Activated CD4-positive, alpha-beta T cell treated with anti-CD3 and anti-CD28 coated beads, Interleukin-2, amount 50 U/mL, for 16 hours (primary cell): ENCODE results near the gene GSG1L.

Experiments
- DNase-seq: peaks from one replicate; pipeline ENCODE4 v3.0.0-alpha.2; 2020

The GSG1L gene

DNA sequence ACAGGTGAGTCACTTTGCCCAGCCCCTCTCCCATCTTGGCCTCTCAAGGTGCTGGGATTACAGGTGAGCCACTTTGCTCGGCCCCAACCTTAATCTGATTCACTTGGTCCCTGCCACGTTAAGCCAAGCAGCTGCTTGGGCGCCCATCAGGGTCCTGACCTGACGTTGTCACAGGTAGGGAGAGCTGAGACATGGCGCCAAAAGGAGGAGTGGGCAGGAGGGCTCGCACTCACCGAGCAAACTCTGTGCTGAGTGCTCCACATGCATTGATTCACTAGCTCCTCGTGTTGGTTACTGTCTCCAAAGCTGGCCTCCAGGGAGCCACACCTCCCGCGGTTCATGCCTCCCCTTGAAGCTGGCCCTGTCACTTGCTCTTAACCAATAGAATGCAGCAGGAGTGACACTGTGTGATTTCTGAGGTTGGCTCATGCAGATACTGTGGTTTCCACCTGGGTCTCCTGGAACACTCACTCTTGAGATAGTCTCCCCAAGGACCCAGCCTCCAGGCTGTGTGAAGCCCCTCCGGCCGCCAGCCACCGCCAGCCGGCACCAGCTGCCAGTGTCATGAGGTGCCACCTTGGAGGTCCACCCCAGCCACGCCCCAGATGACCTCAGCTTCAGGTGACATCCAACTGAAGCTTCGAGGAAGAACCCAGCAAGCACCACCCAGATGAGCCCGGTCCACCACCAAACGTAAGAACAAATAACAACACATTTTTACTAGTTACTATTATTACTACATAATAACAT lies 223.0 kb downstream of the GSG1L start:
- no peak for DNase-seq

DNA sequence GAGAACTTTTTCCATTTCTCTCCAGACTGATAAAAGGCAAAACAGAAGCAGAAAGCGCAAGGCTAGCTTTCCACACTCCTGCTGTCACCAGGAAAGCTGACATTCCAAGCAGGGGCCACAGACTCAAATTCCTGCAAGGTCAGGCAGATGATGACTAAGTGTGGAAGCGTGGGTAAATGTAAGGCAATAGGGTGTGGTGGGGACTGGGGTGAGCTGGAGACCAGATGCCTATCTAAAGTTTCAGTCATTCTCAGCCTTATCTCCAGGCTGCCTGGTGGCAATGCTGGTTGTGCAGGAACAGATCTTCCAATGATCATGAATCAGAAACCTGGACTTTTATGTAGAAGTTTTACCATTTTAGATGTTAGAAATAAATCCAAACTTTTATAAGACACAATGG lies 224.1 kb downstream of the GSG1L start:
- no peak for DNase-seq

DNA sequence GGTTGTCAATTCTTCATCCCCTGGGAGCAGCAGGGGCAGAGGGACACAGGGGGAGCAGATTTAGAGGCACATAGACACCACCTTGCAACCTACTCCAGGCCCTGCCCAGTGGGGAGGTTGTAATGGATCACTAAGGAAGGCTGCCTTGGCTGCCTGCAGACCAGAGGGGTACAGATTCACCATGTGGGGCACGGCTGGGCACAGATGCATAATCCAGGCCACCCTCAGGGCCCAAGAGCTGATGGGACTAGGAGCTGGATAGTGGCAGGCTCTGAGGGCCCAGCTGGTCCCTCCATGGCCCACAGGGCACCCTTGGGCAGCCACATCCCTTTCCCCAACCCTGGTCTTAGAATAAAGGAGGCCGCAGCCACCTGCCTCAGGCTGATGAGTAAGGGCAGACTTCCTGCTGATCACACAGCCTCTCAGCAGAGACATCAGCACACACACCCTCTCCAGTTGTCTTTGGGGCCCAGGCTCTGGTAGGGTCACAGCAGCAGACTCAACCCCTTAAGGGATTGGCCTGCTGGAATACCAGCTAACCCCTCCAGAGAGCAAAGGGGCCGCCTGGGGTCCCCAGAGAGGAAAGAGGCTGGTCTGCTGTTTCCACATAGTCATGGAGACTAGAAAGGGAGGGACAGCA lies 224.9 kb downstream of the GSG1L start:
- DNase-seq = no peak

DNA sequence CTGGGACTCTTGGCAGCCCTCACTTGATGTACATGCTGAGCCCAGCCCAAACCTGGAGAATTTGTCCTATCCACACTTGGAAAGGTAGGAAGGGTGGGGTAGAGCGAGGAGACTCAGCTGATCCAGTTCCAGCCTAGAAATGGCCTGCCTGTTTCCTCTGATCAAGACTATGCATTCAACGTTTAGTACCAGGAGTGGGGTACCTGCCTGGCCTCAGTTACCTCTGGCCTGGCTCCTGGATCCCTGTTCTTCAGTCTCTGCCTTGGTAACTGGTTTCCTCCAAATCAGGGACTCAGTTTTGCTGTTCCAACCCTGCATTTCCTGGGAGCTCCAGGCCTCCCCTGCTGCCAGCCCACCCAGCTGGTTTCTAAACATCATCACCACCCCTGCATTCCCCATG lies 233.5 kb downstream of the GSG1L start:
- no peak for DNase-seq

DNA sequence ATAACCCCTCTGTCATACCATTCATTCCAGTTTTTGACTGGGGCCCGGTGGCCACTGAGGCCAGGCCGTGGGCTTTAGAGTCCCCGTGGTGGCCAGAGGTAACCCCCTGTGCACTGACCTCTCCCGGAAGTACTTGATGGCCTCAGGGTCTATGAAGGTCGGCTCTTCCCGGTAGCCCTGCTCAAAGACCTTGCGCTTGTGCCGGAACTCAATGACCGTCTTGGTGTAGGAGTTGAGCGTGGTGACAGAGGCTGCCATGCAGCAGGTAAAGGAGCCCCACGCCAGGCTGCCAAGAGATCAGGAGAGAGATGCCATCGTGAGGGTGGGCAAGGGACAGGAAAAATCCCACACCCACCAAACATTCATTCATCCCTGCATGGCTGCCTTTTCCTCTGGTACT lies 234.8 kb downstream of the GSG1L start:
- DNase-seq = no peak

DNA sequence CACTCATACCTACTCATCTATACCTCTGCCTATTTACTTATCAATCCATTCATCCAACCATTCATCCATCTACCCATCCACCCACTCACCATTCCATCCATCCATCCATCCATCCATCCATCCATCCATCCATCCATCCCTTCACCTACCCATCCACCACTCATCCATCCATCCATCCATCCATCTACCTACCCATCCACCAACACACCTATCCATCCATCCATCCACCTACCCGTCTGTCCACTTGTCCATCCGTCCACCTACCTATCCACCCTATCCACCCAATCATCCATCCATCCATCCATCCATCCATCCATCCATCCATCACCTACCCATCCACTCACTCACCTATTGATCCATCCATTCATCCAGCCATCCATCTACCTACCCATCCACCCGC lies 235.7 kb downstream of the GSG1L start:
- DNase-seq = no peak

DNA sequence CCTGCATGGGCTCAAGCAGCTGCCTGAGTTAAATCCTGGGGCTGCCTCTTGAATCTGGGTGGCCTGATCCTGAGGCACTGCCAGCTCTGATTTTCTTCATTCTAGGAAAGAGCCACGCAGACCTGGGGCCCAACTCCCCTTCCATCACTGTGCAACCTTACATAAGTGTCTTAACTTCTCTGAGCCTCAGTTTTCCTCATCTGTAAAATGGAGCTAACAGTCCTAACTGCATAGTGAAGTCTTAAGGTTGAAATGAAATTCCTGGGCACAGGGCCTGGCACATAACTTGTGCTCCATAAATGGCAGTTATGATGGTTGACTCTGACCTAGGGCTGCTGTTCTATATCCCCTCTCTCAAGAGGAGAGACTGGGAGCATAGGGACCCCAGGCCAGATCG lies 236.6 kb downstream of the GSG1L start:
- no peak for DNase-seq

DNA sequence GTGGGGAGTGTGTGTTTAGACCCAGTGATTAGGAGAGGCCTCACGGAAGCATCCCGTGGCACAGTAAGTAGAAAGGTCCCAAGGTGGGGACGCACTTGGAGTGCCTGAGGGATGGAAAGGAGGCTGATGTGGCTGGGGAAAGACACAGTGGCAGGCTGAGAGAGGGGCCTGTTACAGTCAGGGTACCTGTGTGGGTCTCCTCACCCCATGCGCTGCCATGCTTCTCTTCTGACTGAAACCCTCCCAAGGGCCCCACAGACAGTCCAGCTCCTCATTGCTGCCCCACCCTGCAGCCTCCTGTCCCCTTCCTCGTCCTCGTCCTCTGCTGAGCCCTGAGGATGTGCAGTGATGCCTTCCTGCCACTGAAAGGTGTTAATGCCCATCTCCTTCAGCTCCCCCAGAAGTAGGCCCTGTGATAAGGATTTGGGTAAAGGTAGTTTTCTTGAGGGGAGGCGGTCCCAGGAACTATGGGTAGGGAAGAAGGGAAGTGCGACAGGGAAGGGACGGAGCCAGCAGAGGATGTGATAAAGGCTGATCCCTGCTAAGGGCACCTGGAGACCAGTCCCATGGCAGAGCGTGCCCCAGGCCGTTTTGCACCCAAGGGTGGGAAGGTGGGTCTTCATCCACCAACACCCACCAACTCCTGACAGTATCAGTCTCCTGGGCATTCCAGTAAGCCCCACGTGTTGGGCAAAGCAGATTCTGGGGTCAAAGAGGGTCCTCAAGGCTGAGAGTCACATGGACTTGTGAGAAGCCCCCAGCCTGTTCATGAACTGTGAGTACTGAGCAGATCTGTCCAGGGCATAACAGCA lies 237.2 kb downstream of the GSG1L start:
- DNase-seq = no peak

DNA sequence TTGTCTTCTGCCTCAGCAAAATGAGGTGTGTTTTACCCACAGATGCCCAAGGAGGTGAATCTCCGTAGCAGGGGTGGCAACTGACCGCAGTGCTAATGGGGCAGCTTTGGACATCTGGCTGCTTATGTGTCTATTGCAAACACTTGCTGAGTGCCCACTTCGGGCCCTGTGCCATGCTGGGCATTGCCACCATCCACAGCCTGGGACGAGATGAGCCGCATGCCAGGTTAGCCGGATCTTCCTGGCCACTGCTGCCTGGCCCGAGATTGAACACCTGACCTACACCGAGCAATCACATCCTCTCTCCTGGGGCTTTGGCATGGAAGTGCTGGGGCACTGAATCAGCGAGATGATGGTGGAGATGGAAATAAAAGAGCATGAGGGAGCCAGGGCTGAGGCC lies 238.7 kb downstream of the GSG1L start:
- DNase-seq = no peak

DNA sequence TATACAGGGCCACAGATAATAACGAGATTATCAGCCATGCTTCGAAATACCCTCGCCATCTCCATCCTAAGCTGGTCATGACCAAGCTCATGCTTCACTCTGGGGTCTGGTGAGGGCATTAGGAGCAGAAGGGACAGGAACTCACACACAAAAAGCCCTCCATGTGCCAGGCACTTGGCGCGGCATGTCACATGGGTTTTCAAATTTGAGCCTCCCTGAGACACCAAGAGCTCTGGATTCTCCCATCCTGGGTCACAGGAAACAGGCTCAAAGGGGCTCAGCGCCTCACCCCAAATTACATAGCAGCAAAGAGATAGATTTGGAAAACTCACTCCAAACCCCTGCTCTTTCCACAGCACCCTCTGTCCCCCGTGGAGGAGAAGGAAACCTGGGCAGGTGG lies 239.5 kb downstream of the GSG1L start:
- DNase-seq = no peak

DNA sequence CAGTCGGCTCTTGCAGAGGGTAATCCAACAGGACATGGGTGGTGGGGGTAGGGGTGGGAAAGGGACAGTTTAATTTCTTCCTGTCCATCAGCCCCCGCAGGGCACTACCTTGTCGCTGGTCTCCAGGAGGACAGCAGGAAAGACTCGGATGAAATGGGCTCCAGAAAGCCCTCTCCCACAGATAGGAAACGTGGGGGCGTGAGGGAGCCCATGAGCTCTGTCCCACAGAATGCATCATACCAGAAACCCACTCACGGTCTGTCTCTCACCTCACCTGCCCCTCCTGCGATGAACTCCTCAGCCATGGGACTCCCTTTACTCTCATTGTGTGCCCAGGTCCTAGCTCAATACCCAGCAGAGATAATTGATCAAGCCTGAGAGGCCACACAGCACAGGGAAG lies 240.1 kb downstream of the GSG1L start:
- DNase-seq = no peak

DNA sequence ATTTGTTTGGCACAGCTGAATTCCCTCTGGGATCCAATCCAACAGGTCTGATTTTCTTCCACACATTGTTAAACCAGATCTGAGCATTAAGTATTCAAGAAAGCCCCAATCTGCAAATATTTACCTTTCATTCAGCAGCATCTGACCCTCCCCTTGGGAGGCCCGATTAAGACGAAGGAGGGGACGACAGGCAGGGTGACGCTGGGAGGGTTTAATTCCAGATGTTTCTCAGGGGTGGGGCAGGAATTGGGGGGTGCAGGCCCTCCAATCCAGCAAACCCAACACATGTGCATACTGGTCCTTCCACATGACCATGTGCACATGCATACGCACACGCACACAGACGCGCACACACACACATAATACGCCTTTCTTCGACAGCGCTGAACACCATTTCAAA lies 240.5 kb downstream of the GSG1L start:
- no peak for DNase-seq

DNA sequence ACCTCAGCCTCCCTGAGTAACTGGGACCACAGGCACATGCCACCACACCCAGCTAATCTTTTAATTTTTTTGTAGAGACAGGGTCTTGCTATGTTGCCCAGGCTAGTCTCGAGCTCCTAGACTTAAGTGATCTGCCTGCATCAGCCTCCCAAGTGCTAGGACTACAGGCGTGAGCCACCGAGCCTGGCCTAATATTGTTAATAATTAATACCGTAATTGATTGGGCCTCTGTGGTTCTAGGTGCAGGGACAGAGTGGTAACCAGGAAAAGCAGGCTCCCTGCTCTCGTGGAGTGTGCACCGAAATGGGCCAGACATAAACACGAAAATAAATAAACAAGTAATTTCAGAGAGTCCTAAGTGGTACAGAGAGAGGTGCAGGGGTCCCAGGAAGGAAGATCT lies 241.0 kb downstream of the GSG1L start:
- DNase-seq = no peak

DNA sequence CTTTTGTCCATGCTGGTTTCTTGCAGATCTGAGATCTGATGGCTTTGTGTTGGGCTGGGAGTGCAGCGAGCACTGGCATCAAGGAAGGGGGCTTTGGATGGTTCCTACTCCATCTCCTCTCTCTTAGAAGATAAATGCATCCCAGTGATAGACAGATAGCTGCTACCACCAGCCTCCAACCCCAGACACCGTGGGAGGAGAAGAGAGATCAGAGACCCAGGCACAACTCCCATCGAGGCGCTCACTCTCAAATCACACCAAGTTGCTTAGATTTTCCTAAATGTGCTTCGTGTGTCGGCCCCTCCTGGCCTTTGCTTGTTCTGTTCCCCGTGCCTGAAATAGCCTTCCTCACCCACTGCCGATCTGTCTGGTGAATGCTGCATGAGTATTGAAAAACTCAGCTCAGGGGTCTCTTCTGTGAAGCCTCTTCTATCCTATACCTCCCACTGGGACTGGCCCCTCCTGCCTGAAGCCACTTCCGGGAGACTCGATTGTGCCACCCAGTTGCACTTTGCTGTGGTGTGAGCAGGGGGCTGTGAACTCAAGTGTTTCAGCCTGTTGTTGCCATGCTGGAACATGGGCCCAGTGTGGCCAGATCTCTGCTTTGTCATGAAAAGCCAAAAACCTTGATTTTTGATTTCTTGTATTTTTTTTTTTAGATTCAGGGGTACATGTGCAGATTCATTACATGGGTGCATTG lies 242.7 kb downstream of the GSG1L start:
- no peak for DNase-seq

DNA sequence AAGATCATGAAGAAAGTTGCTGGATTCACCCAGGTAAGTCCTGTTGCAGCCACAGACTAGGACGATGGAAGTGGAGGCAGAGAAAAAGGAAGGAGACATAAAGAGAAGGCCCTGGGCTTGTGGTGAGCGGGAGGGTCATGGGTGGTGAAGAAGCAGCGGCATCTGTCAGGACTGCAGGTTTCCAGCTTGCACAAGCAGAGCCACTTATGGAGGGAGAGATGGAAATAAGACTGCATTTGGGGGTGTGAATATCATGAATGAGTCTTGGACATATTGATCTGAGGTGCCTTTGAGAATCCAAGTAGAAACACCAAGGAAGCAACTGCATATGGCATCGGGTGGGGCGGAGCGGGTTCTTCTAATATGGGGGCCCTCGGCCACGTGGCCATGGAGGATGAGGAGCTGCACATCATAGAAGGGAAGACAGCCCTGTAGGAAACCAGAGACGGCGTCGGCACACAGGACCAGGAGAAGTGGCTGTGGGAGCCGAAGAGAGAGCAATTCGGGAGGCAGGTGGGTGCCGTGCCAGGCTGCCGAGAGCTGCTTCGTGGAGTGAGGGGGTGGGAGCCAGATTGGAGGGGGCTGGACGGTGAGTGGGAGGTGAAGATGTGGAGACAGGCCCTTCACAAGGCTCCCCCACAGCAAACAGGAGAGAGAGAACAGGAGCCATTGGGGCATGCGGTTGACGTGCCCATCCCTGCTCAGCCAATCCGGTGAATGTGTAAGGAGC lies 243.5 kb downstream of the GSG1L start:
- no peak for DNase-seq

DNA sequence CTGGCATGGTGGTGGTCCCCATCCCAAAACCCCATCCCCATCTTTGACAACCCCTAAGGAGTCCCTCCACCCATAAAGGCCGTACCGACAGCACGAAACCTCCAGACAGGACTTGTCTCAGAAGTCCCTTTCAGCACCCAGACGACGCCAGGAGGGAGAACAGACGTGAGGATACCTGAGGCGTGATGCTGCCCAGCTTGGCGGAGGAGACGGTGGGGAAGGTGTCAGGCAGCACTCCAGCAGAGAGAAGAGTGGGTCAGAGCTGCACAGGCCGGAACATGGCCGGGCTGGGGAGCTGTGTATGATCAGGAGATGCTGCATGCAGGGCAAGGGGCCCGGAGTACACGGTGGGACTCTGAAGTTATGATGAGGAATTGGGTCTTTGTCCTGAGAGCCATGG lies 244.2 kb downstream of the GSG1L start:
- DNase-seq = no peak

DNA sequence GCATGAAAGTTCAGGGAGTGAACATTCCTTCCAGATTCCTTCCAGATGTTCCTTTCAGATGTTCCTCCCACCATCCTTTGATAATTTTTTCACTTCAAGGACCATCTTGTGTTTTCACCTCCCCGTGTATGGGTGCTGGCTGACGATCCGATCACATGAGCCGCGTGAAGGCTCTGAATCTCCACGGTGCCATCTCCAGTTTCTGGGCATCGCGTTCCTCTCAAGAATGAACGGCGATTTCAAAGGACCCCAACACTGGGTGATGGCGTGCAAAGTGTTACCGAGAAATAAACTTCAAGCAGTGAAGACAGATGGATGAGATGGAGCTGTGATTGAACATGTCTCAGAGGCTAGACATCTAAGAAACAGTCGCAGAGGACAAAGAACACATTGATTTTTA lies 245.3 kb downstream of the GSG1L start:
- no peak for DNase-seq

DNA sequence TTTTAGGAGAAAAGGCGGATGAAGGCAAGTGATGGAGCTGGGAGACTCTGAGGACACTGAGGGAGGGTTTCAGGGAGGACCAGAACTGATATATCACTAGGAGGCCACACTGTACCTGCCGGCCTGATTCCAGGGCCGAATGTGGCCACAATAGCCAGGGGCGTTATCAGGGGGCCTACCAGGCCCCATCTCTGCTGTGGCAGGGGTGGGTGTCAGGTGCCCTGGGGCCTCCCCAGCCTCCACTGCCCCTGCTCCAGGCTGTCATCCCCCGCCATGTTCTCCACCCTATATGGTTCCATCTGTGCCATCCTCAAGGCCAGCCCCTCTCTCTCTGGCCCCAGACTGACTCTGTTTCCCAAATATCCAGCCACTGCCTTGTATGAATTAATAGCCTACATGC lies 246.5 kb downstream of the GSG1L start:
- no peak for DNase-seq

DNA sequence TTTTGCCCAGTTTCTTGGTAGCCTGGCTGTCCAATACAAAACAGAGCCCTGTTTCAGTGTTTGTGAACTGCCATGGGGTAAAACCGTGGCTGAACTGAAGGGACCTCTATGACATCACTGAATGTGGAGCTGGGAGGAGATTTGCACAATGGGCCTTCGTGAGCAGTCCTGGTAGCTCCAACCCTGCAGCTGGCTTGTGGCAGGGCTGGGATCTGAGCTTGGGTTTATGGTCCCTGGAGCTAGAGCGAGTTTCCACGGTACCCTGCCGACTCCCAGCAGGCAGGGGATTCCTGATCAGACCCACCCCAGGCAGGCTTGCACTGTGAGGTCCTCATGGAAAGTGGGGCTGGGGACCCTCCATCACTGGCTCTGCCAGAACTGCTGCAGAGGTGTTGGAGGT lies 247.0 kb downstream of the GSG1L start:
- no peak for DNase-seq

DNA sequence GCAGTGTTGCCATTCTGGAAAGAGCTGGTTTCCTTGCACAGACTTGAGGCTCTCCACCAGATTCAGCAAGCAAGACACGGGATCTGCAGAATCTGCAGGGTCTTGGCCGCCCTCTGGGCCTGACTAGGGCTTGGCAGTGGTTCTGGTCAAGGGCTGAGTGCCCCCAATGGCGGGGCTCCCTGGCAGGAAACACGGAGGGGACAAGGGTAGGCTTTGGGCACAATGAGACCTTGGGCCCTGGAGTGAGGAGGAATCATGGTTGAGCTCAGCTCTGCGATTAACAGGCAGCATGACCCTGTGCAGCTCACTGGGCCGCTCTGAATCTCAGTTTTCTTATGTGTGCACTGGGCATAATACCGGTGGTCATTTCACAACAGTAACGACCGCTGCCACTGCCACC lies 249.9 kb downstream of the GSG1L start:
- DNase-seq = no peak

DNA sequence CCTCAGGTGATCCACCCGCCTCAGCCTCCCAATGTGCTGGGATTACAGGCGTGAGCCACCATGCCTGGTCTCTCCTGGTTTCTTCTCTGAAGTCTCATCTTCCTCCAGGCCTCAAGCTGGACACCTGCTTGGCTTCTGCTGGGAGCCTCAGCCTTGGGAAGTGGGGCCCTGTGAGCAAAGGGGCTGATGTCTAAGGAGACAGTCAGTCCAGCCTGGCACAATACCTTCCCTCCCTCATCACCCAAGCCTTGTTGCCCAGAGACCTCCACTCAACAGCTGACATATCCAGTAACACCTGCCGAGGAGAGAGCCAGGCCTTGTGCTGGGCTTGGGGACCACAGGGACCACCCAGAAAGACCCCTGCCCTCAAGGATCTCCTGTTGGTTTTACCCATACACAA lies 251.6 kb downstream of the GSG1L start:
- no peak for DNase-seq

DNA sequence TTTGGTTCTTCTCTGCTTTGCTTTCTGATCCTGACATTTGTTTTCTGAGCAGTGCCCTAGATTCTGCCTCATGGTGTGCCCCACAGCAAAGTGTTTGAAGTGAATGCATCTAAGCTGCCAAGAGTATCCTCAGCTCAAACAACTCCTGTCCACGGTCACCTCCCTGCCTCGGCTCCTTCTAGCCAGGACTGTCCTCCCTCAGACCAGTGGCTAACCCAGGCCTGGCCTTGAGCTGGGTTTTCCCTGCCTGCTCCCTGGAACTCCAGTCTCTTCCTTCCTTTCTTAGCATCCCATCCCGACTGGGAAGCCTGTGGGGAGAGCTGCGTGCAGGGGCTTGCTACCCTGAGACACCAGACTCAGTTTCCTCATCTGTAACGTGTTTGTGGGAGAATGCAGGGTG lies 256.5 kb downstream of the GSG1L start:
- DNase-seq = no peak

DNA sequence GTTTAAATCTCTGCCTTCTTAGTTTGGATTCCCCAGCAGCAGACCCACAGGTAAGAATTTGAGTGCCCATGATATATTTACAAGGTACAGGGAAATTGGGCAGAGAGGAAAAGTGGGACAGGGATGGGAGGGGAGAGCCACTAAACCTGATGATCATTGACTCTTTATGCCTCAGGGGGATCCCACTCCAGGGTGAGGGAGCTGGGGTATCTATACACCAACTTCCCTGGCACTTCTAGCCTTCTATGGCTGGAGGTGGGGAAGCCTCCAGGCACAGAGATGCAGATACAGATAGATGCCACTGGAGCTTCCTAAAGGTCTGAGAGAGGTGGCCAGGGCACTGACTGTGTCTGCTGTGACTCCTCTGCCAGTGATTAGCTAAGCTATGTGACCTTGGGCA lies 257.1 kb downstream of the GSG1L start:
- DNase-seq = no peak
